GM18498 (cell line): ENCODE measurements around the gene TTC31.
"Not testable (repeated sequence)": the region's sequence is repeated elsewhere in the genome, so short reads cannot be mapped to it uniquely, and the experiment has no call there.

Experiments
- ATAC-seq: cut with Tn5 transposase; IDR thresholded peaks from one replicate; pipeline ENCODE4 v1.9.1; 2021; ENCODE audit warnings: mild to moderate bottlenecking, moderate library complexity; ENCODE audit not compliant: unreplicated experiment

Gene TTC31

DNA sequence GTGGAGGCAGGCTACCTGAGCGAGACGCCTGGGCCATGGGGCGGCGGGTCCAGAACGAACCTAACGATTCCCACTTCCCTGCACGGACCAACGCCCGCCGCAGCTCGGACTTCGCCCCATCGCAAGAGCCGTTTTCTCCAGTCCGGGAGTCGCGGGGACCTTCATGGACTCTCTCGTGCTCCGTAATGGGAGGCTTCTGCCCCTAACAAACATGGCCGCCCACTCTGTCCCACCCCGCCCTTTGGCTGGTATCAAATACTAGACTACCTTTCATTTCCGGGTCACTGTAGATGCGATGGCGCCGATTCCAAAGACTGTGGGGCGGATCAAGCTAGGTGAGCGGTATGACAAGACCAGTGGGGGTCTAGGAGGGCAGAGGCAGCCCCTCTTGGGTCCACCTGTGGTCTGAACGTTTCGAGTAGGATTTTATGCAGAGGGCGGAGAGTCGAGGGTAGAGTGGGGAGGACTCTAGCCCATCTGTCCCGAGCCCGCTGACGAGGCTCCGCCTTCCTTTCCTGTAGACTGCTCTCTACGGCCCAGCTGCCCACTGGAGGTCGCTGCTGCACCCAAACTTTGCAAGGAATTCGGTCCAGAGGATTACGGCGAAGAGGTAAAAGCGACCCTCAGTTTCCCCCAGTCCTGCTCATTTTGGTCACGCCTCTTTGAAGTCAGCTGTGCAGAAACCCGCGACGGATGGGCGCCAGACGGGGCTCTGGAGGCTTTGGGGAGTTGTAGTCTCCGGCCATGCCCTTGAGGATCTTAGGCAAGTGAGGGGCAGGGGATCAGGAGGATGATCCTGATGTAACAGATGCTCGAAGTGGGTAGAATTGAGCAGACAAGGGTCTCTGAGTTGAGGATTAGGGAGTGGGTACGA, at the start of gene TTC31, which contains the start of gene CCDC142:
TTC31 (plus strand) TSS at position 281 of the 874 bp plus-strand sequence; CDS start at position 296, 15 bp downstream.
CCDC142 (minus strand) TSS at position 198 of the 874 bp plus-strand sequence; CDS start at position 37, 161 bp downstream.
- peak; percentile 90 for ATAC-seq

DNA sequence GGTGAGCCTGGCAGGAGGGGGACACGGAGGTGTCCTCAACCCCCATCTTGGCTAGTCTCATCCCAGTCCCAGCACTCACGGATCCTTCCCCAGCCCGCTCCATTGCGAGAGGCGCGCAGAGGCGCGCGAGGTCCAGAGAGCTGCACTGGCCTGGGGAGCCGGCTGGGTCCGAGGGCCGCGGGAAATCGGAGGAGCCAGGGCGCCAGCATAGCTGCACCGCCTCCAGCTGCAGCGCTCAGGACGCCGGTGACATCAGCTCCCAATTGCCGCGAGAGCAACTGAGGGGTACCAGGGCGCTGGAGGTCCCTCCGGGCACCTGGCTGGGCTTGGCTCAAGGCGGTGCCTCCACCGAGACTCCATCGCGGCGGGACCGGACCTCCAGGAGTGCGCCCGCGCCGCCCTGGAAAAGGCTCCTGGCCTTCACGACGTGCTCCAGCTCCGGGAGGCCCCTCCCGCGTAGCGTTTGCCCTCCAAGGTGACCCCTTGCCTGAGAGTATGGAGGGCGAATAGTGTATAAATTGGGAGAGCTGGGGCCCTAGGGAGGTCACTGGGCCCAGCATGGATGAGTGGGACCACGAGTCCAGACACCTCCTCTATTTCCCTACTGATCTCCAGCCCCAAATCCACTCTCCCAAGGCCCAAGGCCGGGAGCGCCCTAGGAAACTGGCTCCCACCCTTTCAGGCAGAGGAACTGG, 46.6 kb upstream of the TTC31 start:
- no peak for ATAC-seq

DNA sequence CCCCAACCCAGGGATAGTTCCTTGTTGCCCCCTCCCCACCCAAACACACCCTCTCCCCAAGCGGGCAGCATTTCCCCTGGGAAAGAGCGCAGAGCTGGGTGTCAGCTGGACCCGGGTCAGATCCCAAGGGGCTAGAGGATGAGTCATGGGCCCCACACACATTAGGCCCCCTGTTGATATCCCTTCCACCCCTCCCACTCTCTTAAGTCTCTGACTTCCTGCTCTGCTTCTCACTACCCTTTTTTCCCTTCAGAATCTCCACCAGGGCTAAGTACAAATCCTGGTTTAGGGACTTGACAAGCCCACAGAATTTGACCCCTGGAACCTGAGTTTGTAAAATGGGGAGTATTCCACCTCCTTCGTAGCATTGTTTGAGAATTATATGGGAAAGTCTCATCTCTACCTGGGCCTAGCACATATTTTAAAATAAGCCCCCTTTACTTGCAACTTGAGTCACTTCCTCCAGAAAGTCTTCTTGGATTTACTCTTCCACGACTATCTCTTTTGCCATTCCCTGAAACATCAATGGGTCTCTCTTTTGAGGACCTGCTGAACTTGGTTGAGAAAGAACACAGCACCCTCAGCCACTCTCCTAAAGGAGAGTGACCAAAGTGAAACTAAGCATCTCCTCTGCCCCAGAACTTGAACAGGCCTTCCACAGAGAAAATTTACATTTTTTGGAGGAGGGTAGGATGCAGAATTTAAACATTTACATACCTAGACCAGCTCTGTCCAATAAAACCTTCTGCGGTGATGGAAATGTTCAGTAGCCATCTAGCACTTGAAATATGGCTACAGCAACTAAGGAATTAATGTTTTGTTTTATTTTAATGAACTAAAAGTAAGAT, 45.8 kb upstream of the TTC31 start:
- ATAC-seq = no peak

DNA sequence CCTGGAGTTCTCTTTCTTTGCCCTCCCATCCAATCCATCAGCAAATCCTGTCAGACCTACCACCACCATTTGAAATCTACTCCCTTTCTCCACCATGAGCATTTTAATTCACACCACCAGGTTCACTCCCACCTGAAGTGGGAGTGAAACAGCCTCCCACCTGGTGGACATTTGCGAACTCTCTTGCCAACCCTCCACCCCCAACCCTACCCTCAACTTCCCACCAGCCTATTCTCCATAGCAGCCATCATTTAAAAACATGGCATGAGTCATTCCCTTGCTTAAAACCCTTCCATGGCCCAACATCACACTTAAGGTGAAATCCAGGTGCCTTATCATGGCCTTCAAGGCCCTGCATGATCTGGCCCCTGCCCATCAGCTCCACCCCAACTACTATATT, 44.6 kb upstream of the TTC31 start:
- ATAC-seq = no peak

DNA sequence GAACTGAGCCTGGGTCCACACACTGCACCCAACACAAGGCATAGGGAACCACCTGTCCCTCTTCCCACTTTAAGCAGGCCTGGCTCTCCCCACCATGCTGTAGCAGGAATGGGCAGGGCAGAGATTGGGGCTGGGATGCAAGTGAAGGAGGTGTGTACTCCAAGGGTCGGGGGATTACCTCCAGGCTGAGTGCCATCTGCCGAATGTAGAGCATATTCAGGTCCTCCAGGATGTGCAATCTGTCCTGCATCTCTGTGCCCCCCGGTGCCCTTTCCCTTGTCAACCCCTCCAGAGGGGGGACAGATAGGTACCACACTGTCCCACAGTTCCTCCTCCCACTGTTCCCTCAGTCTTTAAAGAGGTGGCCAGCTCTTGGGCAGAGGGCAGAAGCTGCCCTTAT, 43.5 kb upstream of the TTC31 start:
- no peak for ATAC-seq

DNA sequence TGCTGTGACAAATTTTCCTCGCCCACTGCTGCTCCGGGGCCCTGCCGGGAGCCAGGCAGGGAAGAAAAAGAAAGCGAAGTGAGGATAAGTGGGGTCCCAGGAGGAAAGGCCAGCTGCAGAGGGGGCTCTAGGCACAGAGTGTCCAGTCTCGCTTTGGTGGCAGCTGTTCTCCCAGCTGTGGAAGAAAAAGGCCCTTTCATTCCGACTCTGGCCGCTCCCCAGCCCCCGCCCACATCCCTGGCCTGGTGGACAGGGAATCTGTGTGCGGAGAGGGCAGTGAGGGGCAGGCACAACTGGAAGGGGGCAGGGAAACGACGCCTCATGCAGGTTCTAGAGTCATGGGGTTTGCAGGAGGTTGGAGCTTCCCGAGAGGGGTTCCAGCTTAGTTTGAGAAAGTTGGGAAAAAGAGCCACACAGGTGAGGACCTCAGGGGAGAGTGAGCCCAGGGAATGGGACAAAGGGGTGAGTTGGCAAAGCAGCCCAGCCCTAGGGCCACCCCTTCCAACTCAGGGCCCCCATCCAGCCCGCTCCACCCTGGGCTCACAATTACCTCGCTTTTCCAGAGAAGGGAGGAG, 43.0 kb upstream of the TTC31 start:
- ATAC-seq = no peak

DNA sequence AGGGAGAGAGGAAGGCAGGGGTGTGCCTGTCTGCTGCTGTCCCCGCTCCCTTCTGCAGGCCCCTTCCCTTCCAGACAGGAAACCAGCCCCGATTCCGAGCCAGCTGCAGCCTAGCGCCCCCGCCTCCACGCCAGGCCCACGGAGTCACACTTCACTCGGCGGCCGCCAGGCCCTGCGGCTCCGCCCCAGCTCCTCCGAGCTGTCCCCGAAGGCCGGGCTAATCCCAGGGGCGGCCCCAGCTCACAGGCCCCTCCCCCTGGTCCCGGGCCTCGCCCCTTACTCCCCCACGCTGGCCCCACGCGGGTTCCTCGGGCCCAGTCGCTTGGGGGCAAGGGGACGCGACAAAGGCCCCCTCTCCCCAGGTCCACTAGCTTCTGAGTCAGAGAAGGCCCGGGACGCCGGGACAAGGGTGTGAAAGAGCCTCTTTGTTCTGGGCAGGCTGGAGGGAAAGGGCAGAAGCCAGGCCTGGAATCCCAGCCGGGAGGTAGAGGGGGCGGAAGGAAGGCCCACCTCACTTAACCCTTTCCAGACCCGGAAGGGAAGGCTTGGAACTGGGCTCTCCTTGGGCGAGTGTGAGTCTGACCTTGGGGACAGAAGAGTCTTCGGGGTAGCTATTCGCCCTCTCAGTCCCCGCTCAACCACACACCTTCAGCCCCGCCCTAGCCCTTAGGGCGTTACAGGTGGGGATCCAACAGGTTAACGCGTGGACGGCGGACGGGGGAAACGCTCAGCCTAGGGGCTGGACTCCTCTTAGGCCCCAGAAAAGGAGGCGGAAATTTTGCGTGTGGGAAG, 42.3 kb upstream of the TTC31 start:
- peak; percentile 96 for ATAC-seq

DNA sequence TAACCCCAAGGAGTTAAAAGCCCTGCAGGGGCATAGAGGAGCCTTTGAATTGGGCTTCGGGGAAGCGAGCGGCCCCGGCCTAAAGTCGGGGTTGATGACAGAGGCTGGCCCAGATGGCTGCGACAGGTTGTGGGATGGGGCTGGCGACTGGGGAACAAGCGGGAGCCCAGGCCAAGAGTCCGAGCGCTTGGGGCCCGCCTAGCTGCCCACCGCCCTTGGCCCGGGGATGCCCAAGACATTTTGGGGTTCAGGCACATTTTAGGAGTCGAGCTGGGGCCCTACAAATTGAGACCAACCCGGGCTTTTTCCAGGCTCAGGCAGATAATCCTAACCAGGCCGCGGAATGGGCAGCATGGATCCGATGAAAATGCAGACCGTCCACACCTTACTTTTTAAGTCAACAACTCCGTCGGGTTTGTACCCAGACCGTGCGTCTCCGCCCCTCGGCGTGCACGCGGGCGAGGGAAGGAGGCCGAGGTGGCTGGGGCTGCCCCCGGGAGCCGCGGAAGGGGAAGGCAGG, 41.7 kb upstream of the TTC31 start:
- ATAC-seq = no peak

DNA sequence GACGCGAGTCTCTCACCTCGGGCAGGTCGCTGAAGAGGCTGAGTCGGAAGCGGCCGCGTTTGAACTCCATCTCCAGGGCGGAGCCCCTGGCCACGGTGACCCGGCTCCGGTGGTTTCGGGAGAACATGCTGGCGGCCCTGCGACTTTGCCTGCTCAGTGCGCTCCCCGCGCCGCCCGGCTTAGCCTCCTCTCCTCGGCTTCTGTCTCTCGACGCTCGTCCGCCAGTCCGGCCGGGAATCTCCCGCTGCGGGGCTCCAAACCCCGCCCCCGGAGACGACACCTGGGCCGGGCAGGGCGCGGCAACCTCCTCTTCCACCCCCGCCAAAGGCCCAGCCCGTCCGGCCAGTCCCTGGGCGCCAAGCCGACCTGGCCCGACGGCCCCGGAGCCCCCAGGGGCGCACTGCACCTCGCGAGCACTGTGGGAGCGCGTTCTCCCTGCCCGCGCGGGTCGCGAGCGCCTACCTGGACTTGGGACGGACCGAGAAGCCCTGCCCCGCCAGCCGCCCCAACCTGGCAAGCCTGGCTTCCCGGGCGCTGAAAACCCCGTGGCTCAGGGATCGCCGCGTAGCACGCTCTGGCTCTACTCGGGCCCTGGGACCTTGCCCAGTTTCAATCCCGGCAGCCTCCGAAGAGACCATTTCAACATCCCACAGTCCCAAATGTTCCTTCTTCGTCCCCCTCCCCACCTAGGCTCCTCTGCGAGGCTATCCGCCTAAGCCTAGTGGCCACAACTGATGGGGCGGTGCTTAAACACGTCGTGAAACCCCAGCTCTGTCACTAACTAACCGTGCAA, 41.0 kb upstream of the TTC31 start, which contains the start of gene RTKN:
RTKN (minus strand) TSS at position 248 of the 793 bp plus-strand sequence; CDS start at position 127, 121 bp downstream.
- ATAC-seq = no peak

DNA sequence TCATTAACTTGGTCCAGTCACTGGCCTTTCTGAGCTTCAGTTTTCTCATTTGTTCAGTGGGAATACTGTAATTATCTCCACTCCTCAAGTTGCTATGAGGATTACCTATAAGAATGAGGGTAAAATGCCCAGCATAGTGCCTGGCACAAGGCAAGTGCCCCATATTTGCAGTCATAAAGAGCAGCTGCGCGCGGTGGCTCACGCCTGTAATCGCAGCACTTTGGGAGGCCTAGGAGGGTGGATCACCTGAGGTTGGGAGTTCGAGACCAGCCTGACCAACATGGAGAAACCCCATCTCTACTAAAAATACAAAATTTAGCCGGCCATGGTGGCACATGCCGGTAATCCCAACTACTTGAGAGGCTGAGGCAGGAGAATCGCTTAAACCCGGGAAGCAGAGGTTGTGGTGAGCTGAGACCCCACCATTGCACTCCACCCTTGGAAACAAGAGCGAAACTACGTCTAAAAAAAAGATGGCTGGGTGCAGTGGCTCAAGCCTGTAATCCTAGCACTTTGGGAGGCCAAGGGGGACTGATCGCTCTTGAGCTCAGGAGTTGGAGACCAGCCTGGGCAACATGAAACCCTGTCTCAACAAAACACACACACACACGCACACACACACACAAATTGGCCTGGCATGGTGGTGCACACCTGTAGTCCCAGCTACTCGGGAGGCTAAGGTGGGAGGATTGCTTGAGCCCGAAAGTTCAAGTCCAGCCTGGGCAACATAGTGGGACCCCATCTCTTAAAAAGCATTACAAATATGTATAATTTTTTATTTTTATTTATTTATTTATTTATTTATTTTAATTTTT, 40.2 kb upstream of the TTC31 start:
- ATAC-seq = not testable (repeated sequence)

DNA sequence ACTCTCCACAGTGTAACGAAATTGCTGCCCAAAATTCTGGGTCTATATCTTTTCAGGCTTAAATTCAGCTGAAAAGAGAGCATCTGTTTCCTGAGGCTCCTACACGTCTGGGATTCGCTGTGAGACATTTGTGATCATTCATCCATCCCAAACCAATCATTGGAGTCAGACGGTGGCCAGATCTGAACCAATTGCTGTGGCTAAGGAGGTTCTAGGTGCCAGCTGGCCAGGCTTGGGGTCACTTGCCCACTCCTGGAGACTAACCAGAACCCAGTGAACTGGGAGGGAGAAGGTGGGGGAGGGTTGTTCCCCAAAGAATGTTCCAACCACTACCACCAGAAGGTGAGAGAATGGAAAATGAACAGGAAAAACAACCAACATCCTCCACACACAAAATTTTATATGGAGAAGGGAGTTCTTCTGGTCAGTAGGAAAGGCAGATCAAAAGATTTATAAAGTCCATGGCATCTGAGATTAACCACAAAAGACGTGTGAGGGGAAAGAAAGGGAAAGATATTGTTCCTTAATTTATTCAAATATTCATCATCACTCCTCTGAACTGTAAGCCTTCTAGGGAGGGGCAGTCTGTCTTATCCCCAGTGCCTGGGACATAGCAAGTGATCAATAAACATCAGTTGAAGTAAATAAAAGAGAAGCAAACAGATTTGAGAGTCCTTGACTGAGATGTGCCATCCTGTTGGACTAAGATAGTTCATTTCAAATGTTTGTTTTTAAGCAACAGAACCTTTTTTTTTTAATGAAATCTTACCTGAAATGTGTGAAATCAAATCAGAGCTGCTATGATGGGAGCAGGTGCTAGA, 38.2 kb upstream of the TTC31 start:
- ATAC-seq = no peak

DNA sequence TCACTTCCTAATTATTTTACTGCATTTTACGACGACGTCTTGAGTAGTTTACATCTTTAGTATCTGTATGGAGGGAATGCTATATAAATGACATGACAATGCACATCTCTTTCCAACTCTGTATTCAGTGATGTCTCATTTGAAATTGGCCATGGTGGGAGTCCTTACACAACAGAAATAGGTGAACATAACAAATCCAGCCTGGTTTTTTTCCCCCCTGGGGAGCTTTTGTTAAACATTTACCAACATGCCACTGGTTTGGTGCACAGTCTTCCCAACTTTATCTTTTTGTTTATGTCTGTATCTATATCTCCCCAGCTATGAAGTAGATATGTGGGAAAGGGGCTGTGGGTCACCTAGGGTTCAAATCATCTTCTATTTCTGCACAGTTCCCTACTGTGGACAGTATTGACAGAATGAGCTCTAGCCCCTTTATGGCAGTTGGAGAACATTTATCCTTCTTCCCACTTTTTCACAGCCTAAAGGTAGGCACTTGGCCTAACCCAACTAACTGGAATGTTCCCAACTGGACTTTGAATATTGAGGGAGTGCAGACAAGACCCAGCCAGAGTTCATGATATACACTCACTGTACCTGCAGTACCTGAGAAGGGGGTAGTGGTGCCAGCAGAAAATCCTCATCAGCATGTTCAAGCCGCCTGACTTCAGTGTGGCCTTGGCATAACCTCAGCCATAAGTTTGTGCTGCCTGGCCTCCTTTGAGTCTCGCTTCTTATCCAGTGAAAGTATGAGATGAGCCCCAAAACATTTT, 35.5 kb upstream of the TTC31 start:
- no peak for ATAC-seq

DNA sequence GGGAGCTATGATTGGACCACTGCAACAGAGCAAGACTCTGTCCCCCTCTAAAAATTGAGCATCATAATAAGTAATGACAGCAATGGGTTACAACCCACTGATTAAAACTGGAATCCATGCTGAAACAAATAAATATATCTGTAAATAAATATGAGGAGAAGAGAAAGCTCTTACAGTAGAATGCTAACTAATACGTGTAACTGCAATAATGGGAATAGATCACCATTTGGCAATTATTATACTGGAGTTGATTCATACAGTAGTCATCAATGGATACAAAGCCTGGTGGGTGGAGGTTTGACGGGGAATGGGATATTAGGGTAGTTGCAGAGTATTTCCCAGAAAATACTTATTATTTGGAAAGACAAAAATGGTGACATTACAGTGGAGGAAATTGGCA, 34.1 kb upstream of the TTC31 start:
- ATAC-seq = no peak

DNA sequence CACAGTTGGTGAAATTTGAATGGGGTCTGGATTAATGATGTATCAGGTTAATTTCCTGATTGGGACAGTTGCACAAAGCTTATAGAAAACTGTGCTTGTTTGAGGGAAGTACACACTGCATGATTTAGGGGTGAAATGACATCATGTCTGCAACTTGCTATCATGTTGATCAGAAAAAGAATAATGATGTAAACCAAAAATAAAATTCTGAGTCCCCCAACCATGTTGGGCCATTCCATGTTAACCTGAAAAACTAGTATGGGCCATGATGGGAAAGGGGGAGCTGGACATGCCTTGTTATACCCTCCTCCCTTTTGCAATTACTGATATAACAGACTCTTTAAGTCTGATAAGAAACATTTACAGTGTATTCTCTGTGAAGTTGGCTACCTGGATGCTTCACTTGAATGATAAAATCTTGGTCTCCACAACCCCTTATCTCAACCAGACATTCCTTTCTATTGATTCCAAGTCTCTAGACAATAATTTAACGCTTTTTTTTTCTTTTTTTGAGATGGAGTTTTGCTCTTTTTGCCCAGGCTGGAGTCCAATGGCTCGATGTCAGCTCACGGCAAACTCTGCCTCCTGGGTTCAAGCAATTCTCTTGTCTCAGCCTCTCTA, 32.2 kb upstream of the TTC31 start:
- no peak for ATAC-seq

DNA sequence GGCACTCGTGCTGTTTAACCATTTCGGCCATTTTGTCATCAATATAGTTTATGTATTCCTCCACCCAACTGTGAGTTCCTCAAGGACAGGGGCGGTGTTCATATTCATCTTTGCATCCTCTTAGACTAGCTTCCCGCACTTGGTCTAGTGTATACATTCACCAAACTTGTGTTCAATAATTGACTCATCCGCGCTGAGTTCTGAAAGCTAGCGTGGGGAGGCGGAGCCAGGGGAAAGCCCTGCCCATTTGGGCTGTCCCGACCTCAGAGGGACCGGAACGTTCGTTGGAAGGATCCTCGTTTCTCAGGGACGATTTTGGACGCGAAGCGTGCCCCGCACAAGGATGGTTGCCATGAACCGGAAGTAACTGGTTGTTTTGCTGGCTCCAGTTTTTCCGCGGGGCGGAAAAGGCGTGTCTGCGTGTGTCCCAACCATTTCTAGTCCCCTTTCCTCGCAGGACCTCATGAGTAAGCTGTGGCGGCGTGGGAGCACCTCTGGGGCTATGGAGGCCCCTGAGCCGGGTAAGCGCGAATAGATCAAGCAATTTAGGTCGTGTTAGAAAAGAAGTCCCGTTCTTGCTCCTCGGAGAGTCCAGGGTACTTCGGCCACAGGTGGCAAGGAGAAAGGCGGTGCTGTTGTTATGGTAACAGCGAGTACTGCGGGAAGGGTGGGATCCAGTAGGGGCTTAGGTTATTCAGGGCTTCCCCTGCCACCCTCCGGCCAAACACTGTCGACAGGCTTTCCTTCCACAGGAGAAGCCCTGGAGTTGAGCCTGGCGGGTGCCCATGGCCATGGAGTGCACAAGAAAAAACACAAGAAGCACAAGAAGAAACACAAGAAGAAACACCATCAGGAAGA, 28.0 kb upstream of the TTC31 start, which contains the start of gene INO80B:
INO80B (plus strand) TSS at position 434 of the 858 bp plus-strand sequence; CDS start at position 464, 30 bp downstream.
- ATAC-seq = peak; percentile 43
